Measurements from ENCODE around the gene CXCR4. TPM values are rescaled to one million over a fixed set of nuclear protein-coding genes. Genes with fewer than 3 reads are reported as not detected.

CXCR4 gene
- total and polyA plus RNA-seq, 2 of the 4 experiments (the other 2 are of a cell fraction) = not detected

DNA sequence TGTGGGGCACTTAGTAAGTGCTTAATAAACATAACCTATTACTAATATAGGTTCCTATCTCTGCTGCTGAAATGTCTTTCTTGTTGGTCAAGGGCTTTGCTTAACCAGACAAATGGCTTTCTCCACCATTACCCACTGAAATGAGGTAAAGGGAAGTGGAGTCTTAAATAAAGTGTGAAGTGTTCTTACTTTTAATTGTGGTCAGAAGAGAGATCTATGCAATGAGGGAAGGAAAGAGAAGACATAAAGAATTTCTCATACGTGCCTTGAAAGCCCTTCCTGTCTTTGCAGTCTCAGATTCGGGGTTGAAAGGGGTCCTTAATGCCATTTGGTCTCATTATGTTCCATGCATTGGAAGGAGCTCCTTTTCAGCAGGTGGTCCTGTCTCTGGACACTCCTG is 6.9 kb upstream of the CXCR4 start:
- POLR2A ChIA-PET (ENCODE audit: unreplicated experiment) = no interaction called here
- H2AFZ ChIP-seq (replicated peaks; ENCODE audit: low read length, poor library complexity) = no peak overlapping the region
- 38% methylated on average over 2 of the region's 2 CpGs; no CpG with 5 or more reads in 1 of the 2 experiments for WGBS, 2 experiments (ENCODE audit: extremely low coverage in 2 of 2, insufficient read length in 1 of 2)
- no peak overlapping the region for H2AK5ac ChIP-seq (ENCODE audit: low read depth, low read length)
- no peak overlapping the region for H3K4me2 ChIP-seq (ENCODE audit: low read depth, low read length)
- no peaks in the 10 kb centered on the region for H3K4me1 ChIP-seq (ENCODE audit: control insufficient read depth, insufficient read depth, low read length)
- H3K9ac ChIP-seq (ENCODE audit: low read depth, low read length) = no peak overlapping the region
- in situ Hi-C loops (cut with MboI; ENCODE audit: low sequenced_read_pairs) = no loop called here
- no peak overlapping the region for H3K4ac ChIP-seq (ENCODE audit: low read depth, low read length)
- H3K9me1 ChIP-seq (ENCODE audit: insufficient read depth, low read length) = no peaks in the 10 kb centered on the region
- no peaks in the 10 kb centered on the region for H3K9me3 ChIP-seq (ENCODE audit: control insufficient read depth, insufficient read depth, low read length)
- ATAC-seq (ENCODE audit: low read depth) = no peak
- CTCF ChIA-PET = no interaction called here
- H3K27me3 ChIP-seq (ENCODE audit: control insufficient read depth, insufficient read depth, low read length) = peaks cover 29% of the 10 kb centered on the region
- H3K23ac ChIP-seq (ENCODE audit: low read depth, low read length) = no peak overlapping the region
- TF ChIP-seq NFE2L2 (IDR thresholded peaks at IDR 0.05; ENCODE audit: low read depth, low read length) = no peak
- TF ChIP-seq BHLHE40 (IDR thresholded peaks at IDR 0.05; ENCODE audit: low read depth, low read length) = no peak
- TF ChIP-seq RAD21 (IDR thresholded peaks at IDR 0.05; ENCODE audit: low read length) = no peak
- TF ChIP-seq, protein P1, sequence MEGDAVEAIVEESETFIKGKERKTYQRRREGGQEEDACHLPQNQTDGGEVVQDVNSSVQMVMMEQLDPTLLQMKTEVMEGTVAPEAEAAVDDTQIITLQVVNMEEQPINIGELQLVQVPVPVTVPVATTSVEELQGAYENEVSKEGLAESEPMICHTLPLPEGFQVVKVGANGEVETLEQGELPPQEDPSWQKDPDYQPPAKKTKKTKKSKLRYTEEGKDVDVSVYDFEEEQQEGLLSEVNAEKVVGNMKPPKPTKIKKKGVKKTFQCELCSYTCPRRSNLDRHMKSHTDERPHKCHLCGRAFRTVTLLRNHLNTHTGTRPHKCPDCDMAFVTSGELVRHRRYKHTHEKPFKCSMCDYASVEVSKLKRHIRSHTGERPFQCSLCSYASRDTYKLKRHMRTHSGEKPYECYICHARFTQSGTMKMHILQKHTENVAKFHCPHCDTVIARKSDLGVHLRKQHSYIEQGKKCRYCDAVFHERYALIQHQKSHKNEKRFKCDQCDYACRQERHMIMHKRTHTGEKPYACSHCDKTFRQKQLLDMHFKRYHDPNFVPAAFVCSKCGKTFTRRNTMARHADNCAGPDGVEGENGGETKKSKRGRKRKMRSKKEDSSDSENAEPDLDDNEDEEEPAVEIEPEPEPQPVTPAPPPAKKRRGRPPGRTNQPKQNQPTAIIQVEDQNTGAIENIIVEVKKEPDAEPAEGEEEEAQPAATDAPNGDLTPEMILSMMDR (conservative IDR thresholded peaks at IDR 0.05; ENCODE audit: low read depth, low read length) = no peak
- no peak for TF ChIP-seq CHD1 (IDR thresholded peaks at IDR 0.05; ENCODE audit: low read depth, low read length)
- TF ChIP-seq, protein P2, sequence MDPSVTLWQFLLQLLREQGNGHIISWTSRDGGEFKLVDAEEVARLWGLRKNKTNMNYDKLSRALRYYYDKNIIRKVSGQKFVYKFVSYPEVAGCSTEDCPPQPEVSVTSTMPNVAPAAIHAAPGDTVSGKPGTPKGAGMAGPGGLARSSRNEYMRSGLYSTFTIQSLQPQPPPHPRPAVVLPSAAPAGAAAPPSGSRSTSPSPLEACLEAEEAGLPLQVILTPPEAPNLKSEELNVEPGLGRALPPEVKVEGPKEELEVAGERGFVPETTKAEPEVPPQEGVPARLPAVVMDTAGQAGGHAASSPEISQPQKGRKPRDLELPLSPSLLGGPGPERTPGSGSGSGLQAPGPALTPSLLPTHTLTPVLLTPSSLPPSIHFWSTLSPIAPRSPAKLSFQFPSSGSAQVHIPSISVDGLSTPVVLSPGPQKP (IDR thresholded peaks at IDR 0.05; ENCODE audit: borderline replicate concordance, low read depth, low read length) = no peak
- TF ChIP-seq SMC3 (IDR thresholded peaks at IDR 0.05; ENCODE audit: low read depth, low read length) = no peak
- TF ChIP-seq RCOR1 (IDR thresholded peaks at IDR 0.05; ENCODE audit: insufficient replicate concordance, low read length) = no peak
- TF ChIP-seq FOS (IDR thresholded peaks at IDR 0.05; ENCODE audit: low read depth, low read length) = no peak
- TF ChIP-seq POLR2A (IDR thresholded peaks at IDR 0.05; ENCODE audit: low read depth, low read length) = no peak
- H3K79me1 ChIP-seq (ENCODE audit: low read depth in 1 of 2, low read length in 2 of 2) = no peaks in the 10 kb centered on the region
- H3K36me3 ChIP-seq (ENCODE audit: control insufficient read depth, insufficient read depth, low read length) = no peaks in the 10 kb centered on the region
- intact Hi-C loops (cut with micrococcal nuclease) = loop anchor here (10.0 kb wide), 1 partner anchor 200 kb away; no protein-coding TSS in a partner anchor
- no peak overlapping the region for H2BK20ac ChIP-seq (ENCODE audit: low read depth, low read length)
- H4K8ac ChIP-seq (ENCODE audit: low read depth in 2 of 2, low read length in 2 of 2) = no peak overlapping the region
- no peak overlapping the region for H2BK15ac ChIP-seq (ENCODE audit: low read depth, low read length)
- no TSS peak for BruUV-seq (replicated peaks)
- no peak overlapping the region for H3K4me3 ChIP-seq (ENCODE audit: insufficient read depth, low read depth, low read length)
- H3K14ac ChIP-seq (replicated peaks; ENCODE audit: low read depth, low read length) = no peak overlapping the region
- no peaks in the 10 kb centered on the region for H4K20me1 ChIP-seq (ENCODE audit: insufficient read depth, low read length)
- no peak overlapping the region for H3K27ac ChIP-seq (ENCODE audit: insufficient read depth, low read length)
- dilution Hi-C loops (cut with HindIII; ENCODE audit: low sequenced_read_pairs, unreplicated experiment) = no loop called here
- H4K5ac ChIP-seq (ENCODE audit: low read depth, low read length) = no peak overlapping the region
- no peak overlapping the region for H2BK5ac ChIP-seq (ENCODE audit: low read depth, low read length, poor library complexity, severe bottlenecking)
- H4K91ac ChIP-seq (ENCODE audit: insufficient read depth, low read depth, low read length) = no peak overlapping the region
- no peak for DNase-seq
- no peak overlapping the region for H3K56ac ChIP-seq (ENCODE audit: extremely low read depth, insufficient read depth, low read length)
- no peak overlapping the region for H2AK9ac ChIP-seq (replicated peaks; ENCODE audit: low read depth, low read length, poor library complexity)
- H2BK120ac ChIP-seq (ENCODE audit: low read depth, low read length) = no peak overlapping the region
- no peak overlapping the region for H3K18ac ChIP-seq (ENCODE audit: low read depth, low read length)
